ENCODE results near the gene ADAMTS18. TPM values are rescaled to one million over a fixed set of nuclear protein-coding genes. Genes with fewer than 3 reads are reported as not detected.
"Not testable (repeated sequence)": the region's sequence is repeated elsewhere in the genome, so short reads cannot be mapped to it uniquely, and the experiment has no call there.

ADAMTS18 gene
- total and polyA plus RNA-seq, 2 donors (not counting 3 experiments of a cell fraction or from before 2014, with no cell fraction given): 18.4 to 27.5 TPM

DNA sequence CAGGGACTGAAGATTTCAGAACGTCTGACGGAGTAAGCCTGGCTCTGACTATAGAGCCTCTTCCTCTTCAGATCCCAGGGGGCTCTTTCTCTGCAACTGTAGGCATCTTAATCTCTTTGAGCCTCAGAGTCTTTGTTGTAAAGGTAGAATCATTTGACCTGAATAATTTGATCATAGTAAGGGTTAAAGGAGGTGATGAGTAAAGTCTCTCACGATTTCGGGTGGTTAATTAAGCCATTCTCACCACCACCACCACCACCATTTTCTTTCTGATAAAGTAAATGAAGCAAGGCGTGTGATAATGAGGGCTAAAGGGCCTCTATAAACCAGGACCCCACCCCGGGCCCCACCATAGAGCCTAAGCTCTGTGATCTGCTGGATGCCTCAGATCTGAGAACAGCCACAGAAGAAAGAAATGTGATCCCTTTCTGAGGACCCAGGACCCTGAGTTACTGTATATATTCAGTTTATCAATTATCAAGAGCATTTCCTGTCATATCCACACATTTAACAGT lies 33.0 kb upstream of the ADAMTS18 start:
- BruUV-seq (replicated peaks): no TSS peak
- DNase-seq (ENCODE audit: low read depth, low spot score) (no peak), FAIRE-seq (no peak)
- no peaks in the 10 kb centered on the region for H3K9me3 ChIP-seq (replicated peaks; ENCODE audit: control insufficient read depth, insufficient read depth, low read length)
- no peak overlapping the region for H3K4me3 ChIP-seq (replicated peaks in 1 of 3; ENCODE audit: insufficient read depth in 1 of 3, low read depth in 1 of 3, low read length in 3 of 3)
- intact Hi-C loops (cut with micrococcal nuclease): loop anchor here (2.0 kb wide), 1 partner anchor 31 kb away; no protein-coding TSS in a partner anchor
- H3K36me3 ChIP-seq (ENCODE audit: control insufficient read depth in 2 of 2, extremely low read depth in 1 of 2, insufficient read depth in 2 of 2, low read length in 2 of 2): no peaks in the 10 kb centered on the region
- H2AFZ ChIP-seq (ENCODE audit: low read depth, low read length): no peak overlapping the region
- no peak overlapping the region for H3K27ac ChIP-seq (ENCODE audit: insufficient read depth, low read depth, low read length)
- no peaks in the 10 kb centered on the region for H3K79me2 ChIP-seq (ENCODE audit: control insufficient read depth, insufficient read depth, low read length)
- no peak overlapping the region for H3K4me2 ChIP-seq (ENCODE audit: insufficient read depth, low read length)
- no peaks in the 10 kb centered on the region for H3K27me3 ChIP-seq (ENCODE audit: control insufficient read depth in 2 of 2, insufficient read depth in 2 of 2, low read length in 2 of 2)
- H3K9me1 ChIP-seq (replicated peaks; ENCODE audit: control insufficient read depth, extremely low read depth, insufficient read depth, low read length): no peaks in the 10 kb centered on the region
- ChIA-PET POLR2A (no interaction called here), CTCF (no interaction called here)
- dilution Hi-C loops (cut with MboI; ENCODE audit: extremely low pct_ligation_motif_present, low sequenced_read_pairs): no loop called here
- TF ChIP-seq POLR2AphosphoS5 (IDR thresholded peaks at IDR 0.05; ENCODE audit: insufficient read depth, low read depth, low read length) (no peak), FOS (IDR thresholded peaks at IDR 0.05; ENCODE audit: borderline replicate concordance, insufficient read depth, low read length) (no peak)
- TF ChIP-seq, protein P1, sequence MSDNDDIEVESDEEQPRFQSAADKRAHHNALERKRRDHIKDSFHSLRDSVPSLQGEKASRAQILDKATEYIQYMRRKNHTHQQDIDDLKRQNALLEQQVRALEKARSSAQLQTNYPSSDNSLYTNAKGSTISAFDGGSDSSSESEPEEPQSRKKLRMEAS (IDR thresholded peaks at IDR 0.05; ENCODE audit: insufficient read depth, insufficient read length): no peak
- no peak overlapping the region for H3K9ac ChIP-seq (replicated peaks; ENCODE audit: extremely low read depth, insufficient read depth, low read length)
- H4K20me1 ChIP-seq (replicated peaks; ENCODE audit: control insufficient read depth, extremely low read depth, insufficient read depth, low read length): no peaks in the 10 kb centered on the region
- H3K4me1 ChIP-seq (ENCODE audit: control insufficient read depth, extremely low read depth, insufficient read depth, low read length): peaks cover 2% of the 10 kb centered on the region

DNA sequence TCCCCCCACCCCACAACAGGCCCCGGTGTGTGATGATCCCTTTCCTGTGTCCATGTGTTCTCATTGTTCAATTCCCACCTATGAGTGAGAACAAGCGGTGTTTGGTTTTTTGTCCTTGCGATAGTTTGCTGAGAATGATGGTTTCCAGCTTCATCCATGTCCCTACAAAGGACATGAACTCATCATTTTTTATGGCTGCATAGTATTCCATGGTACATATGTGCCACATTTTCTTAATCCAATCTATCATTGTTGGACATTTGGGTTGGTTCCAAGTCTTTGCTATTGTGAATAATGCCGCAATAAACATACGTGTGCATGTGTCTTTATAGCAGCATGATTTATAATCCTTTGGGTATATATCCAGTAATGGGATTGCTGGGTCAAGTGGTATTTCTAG lies 28.8 kb upstream of the ADAMTS18 start:
- H3K4me2 ChIP-seq (ENCODE audit: insufficient read depth, low read length); FAIRE-seq; H3K9ac ChIP-seq (replicated peaks; ENCODE audit: extremely low read depth, insufficient read depth, low read length); H4K20me1 ChIP-seq (replicated peaks; ENCODE audit: control insufficient read depth, extremely low read depth, insufficient read depth, low read length); H3K9me3 ChIP-seq (replicated peaks; ENCODE audit: control insufficient read depth, insufficient read depth, low read length); H3K36me3 ChIP-seq (ENCODE audit: control insufficient read depth in 2 of 2, extremely low read depth in 1 of 2, insufficient read depth in 2 of 2, low read length in 2 of 2); intact Hi-C loops (cut with micrococcal nuclease); H2AFZ ChIP-seq (ENCODE audit: low read depth, low read length); BruUV-seq (replicated peaks); dilution Hi-C loops (cut with MboI; ENCODE audit: extremely low pct_ligation_motif_present, low sequenced_read_pairs); H3K27me3 ChIP-seq (ENCODE audit: control insufficient read depth in 2 of 2, insufficient read depth in 2 of 2, low read length in 2 of 2); H3K27ac ChIP-seq (ENCODE audit: insufficient read depth, low read depth, low read length); H3K4me3 ChIP-seq (replicated peaks in 1 of 3; ENCODE audit: insufficient read depth in 1 of 3, low read depth in 1 of 3, low read length in 3 of 3); POLR2A ChIA-PET; DNase-seq (ENCODE audit: low read depth, low spot score); H3K4me1 ChIP-seq (ENCODE audit: control insufficient read depth, extremely low read depth, insufficient read depth, low read length); H3K9me1 ChIP-seq (replicated peaks; ENCODE audit: control insufficient read depth, extremely low read depth, insufficient read depth, low read length); H3K79me2 ChIP-seq (ENCODE audit: control insufficient read depth, insufficient read depth, low read length): not testable (repeated sequence)
- CTCF ChIA-PET: interaction anchor here (1.9 kb wide), 1 partner anchor 18 kb away, joined by 5 read pairs; no protein-coding TSS in a partner anchor
